ENCODE measurements around the gene CXCR3.

CXCR3 gene

DNA sequence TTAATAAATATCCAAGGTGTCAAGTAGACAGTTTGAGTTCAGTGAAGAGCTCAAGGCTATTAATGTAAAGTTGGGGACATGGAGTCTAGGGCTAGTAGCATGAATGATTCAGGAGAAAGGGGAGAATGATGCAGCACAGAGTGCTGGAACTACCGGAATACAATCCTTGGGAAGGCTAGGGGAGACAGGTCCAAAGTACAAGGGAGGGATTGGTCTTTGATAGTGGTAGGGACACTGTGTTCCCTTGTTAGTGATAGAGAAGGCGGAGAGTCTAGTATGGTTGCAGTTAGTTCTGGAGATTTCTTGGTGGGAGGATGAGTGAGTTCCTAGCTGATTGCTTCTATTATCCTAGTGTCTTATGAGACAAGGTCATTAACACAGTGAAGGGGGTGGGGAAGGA is 31.4 kb downstream of the CXCR3 start:
- DNase-seq (ENCODE audit: low read depth): no peak
- no peak for TF ChIP-seq CTCF (conservative IDR thresholded peaks at IDR 0.05; ENCODE audit: low read depth, low read length)
- no peak overlapping the region for H3K4me3 ChIP-seq (ENCODE audit: low read length)

GRCh38 chrX:71581210-71581609 is 37.1 kb downstream of the CXCR3 start:
- no peak for TF ChIP-seq CTCF (conservative IDR thresholded peaks at IDR 0.05; ENCODE audit: low read depth, low read length)
- no peak overlapping the region for H3K4me3 ChIP-seq (ENCODE audit: low read length)
- DNase-seq (ENCODE audit: low read depth): no peak

- no peak overlapping the region for H3K4me3 ChIP-seq (ENCODE audit: low read length)
- no peak for DNase-seq (ENCODE audit: low read depth)
- TF ChIP-seq CTCF (conservative IDR thresholded peaks at IDR 0.05; ENCODE audit: low read depth, low read length): no peak
These were observed 38.3 kb downstream of the CXCR3 start for GRCh38 chrX:71579990-71580380.

DNA sequence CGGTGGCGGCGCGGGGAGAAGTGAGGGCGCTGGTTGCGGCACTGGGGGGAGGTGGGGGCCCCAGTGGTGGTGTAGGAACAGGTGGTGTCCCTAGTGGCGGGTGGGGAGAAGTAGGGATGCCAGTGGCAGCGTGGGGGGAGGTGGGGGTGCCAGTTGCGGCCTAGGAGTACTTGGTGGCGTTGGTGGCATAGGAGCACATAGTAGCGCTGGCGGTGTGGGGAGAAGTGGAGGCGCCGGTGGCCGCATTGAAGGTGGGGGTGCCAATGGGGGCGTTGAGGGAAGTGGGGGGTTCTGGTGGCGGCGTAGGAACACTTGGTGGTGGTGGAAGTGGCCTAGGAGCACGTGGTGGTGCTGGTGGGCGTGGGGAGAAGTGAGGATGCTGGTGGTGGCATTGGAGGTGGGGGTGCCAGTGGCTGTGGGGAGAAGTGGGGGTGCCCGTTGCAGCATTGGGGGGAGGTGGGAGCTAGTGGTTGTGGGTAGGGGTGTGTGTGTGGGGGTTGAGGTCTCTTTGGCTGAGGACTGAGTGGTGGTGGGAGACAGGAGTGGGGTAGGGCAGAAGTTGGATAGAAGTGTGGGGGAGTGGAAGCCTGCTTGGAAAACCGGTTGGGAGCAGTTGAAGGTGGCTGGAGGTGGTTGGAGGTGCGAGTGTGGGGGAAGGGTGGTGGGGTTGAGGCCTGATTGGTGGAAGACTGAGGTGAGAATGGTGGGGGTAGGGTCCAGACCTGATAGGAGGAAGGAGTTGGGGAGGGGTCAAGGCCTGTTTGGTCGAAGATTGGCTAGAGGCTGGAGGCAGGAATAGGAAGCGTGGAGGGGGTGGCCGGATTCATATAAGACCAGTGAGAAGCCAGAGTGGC is 38.9 kb downstream of the CXCR3 start:
- no peak for DNase-seq (ENCODE audit: low read depth)
- TF ChIP-seq CTCF (conservative IDR thresholded peaks at IDR 0.05; ENCODE audit: low read depth, low read length): no peak
- no peak overlapping the region for H3K4me3 ChIP-seq (ENCODE audit: low read length)

GRCh38 chrX:71578253-71579135 is 39.8 kb downstream of the CXCR3 start, which contains the start of gene GCNA:
GCNA (plus strand) TSS chrX:71578437; CDS start chrX:71580822, 2,385 bp downstream.
- H3K4me3 ChIP-seq (ENCODE audit: low read length): no peak within 1 kb of the TSS
- DNase-seq (ENCODE audit: low read depth): no peak
- no peak for TF ChIP-seq CTCF (conservative IDR thresholded peaks at IDR 0.05; ENCODE audit: low read depth, low read length)

DNA sequence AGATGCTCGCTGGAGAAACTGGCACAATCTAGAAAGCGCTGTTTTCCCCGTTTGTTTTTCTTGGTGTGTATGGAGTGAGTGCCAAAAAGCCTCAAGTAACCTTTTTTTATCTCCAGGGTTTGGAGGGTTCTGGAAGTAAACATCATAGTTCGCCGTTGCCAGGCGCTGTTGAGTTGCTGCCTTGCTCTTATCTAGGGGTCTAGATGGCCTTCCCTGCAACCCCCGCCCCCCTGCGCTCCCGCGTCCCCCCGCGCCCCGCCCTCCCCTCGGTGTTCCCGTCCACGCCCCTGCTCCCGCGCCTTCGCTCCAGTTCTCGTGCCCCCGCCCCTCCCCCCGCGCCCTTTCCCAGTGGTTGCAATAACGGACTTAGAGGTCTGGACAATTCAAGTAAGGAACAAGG is 40.6 kb downstream of the CXCR3 start:
- TF ChIP-seq CTCF (conservative IDR thresholded peaks at IDR 0.05; ENCODE audit: low read depth, low read length): no peak
- no peak overlapping the region for H3K4me3 ChIP-seq (ENCODE audit: low read length)
- DNase-seq (ENCODE audit: low read depth): no peak

Data from retinal pigment epithelial cell (primary cell).